HG03196 (cell line): ENCODE results near the gene ACOT7.
A peak's percentile ranks its signal among the peaks of the same experiment; 100 is the strongest.
"Not testable (repeated sequence)": the region's sequence is repeated elsewhere in the genome, so short reads cannot be mapped to it uniquely, and the experiment has no call there.

Experiments
- ATAC-seq: cut with Tn5 transposase; IDR thresholded peaks from one replicate; pipeline ENCODE4 v1.9.1; 2021; ENCODE audit not compliant: unreplicated experiment

Gene ACOT7

GRCh38 chr1:6401673-6402072 lies 8.1 kb upstream of the ACOT7 start:
- ATAC-seq: no peak

- no peak for ATAC-seq
Observed at GRCh38 chr1:6399294-6399693, 5.7 kb upstream of the ACOT7 start.

DNA sequence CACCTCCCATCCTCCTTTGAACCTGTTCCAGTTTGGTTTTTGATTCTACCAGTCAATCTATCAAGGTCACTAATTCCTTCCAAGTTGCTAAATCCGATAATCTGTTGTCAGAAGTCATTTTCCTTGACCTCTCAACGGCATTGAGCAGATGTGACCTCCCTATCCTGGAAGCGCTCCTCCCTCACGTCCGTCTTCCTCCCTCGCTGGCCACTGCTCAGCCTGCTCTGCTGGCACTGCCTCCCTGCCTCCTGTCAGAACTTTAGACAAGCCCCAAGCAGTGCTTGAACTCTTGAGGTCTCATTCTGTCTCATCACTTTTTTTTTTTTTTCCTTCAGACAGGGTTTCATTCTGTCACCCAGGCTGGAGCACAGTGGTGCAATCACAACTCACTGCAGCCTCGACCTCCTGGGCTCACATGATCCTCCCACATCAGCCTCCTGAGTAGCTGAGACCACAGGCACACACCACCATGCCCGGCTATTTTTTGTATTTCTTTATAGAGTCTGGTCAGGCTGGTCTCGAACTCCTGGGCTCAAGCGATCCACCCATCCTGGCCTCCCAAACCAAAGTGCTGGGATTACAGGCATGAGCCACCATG lies 4.4 kb upstream of the ACOT7 start:
- no peak for ATAC-seq

DNA sequence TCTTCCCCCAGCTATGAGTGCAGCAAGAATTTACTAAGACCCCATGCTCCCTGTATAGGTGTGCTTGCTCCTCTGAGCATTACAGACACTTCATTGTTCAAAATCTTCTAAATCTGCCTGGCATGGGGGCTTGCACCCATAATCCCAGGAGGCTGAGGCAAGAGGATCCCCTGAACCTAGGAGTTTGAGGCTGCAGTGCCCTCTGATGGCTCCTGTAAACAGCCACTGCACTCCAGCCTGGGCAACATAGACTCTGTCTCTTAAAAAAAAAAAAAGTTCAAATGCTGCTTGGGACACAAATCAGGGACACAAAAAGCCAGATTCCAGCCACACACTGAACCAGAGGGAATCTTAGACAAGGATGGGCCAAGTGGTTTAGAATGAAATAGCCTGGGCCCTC lies 3.4 kb upstream of the ACOT7 start:
- ATAC-seq: no peak

- ATAC-seq: not testable (repeated sequence)
Observed at GRCh38 chr1:6395781-6396244, 2.2 kb upstream of the ACOT7 start.

- ATAC-seq: not testable (repeated sequence)
Observed at GRCh38 chr1:6395130-6395529, 1.6 kb upstream of the ACOT7 start.

DNA sequence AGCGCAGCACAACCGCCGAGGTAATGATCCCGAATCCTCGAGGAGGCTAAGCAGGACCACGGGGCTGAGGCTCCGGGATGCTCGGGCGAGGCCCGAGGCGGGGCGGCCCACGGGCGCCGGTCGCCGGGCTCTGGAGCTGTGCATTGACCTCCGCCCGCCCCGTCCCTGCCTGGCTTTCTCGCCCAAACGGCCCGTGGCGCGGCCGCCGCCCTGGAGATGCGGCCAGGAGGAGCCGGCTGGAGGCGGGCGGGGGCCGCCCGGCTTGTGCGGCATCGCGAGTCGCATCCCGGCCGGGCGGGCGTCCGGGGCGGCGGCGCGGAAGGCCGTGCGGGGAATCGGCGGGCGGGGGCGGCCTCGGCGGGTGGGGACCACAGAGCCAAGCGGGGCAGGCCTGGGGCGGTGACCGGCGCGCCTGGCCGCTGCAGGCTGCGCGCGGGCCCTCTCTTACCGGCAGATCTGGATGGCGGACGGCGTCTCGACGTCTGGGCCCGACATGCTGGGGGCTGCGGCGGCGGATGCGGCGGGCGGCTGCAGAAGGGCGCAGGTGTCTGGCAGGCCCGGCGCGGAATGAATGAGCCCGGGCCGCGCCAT lies 663 bp downstream of the ACOT7 start:
- peak; percentile 11 for ATAC-seq

DNA sequence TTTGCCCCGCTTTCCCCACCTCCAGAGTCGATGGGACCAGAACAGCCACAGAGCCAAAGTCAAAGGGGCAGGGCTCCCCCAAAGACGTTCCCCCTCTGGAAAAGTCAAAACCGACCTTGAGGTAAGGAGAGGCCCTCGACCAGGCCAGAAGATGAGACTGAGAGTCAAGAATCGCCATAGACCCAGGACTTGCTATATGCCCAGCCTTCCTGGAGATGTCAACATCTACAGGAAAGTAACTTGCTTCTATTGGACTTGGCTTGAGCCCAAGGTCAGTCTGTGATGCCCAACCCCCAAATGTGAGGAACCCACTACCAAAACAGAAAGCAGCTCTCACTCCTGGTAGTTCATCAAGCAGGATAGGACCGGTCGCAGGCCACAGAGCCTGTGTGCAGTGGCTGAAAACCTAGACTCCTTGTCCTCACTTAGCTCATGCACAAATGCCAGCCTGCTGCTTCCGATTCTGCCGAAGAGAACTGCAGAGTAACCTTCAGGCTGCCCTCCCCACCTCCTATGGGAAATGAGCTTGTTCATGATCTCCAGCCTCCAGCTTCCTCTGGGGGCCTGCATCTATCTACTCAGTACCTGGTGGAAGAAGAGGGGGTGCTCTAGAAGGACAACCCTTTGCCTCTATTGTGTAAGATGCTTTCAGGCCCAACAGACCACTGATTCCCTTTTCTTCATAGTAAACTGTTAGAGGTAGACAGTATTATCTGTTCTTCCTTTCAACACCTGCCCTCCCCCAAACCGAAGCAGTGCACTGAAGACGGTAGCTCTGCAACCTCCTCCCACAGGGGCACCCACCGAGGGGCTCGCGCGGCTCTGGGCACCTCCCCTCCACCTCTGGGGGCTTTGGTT lies 1.4 kb downstream of the ACOT7 start:
- ATAC-seq: no peak

DNA sequence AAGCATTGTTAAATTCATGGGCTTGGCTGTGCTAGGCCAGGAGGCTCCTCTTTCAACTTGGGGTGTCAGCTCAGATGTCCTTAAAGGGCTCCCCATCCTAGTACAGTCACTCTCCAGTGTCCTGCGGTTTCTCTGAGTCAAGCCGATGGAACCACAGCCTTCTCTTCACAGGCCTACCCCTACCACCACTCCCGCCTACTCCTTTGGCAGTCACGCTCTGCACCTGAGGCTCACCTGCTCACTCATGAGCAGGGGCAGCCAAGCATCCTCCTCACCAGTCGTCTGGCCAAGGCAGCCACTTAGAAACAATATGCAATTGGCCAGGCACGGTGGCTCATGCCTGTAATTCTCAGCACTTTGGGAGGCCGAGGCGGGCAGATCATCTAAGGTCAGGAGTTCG lies 3.6 kb downstream of the ACOT7 start:
- no peak for ATAC-seq

GRCh38 chr1:6386371-6386949 lies 7.1 kb downstream of the ACOT7 start:
- ATAC-seq: no peak

- no peak for ATAC-seq
Observed at GRCh38 chr1:6385488-6386191, 7.9 kb downstream of the ACOT7 start.

DNA sequence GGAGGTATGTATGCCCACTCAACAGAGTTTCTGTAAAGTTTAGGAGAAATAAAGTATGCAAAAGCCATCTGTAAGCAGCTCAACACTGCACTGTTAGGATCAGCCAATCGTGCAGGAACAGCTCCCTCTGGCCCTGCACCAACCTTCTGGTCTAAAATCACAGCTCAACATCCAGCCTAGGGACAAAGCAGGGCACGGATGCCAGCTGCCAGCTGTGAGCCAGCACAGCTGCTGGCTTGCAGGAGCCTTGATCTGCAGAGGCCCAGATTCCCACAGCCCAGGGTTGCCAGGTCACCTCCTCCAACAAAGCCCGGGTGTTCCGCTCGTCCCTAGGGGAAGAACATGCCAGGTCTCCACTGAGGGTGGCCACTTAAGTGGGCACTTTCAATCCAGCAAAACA lies 8.6 kb downstream of the ACOT7 start:
- ATAC-seq: no peak

DNA sequence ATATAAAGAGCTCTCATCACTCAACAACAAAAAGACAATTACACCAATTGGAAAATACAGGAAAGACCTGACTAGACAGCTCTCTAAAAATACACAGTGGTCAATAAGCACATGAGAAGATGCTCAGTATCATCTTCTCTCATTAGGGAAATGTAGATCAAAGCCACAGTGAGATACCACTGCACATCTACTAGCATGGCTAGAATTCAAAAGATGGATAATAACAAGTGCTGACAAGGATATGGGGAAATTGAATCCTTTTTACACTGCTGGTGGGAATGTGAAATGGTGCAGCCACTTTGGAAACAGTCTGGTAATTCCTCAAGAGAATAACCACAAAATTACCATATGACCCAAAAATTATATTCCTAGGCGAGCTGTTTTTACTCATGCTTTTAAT lies 9.4 kb downstream of the ACOT7 start:
- ATAC-seq: no peak

- no peak for ATAC-seq
Observed at GRCh38 chr1:6380037-6380436, 13.5 kb downstream of the ACOT7 start.

- ATAC-seq: no peak
Observed at GRCh38 chr1:6378096-6378746, 15.3 kb downstream of the ACOT7 start.

- no peak for ATAC-seq
Observed at GRCh38 chr1:6373961-6374720, 19.4 kb downstream of the ACOT7 start.

DNA sequence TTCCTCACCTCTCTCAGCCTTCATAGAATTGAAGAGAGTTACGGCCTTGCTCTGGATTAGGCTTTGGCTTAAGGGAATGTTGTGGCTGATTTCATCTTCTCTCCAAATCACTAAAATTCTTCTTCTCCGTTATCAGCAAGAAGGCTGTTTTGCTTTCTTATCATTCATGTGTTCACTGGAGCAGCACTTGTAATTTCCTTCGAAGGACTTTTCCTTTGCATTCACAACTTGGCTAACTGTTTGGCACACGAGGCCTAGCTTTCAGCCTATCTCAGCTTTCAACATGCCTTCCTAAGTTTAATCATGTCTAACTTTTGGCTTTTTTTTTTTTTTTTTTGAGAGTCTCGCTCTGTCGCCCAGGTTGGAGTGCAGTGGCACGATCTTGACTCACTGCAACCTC lies 21.3 kb downstream of the ACOT7 start:
- not testable (repeated sequence) for ATAC-seq

GRCh38 chr1:6370006-6370405 lies 23.6 kb downstream of the ACOT7 start:
- no peak for ATAC-seq

DNA sequence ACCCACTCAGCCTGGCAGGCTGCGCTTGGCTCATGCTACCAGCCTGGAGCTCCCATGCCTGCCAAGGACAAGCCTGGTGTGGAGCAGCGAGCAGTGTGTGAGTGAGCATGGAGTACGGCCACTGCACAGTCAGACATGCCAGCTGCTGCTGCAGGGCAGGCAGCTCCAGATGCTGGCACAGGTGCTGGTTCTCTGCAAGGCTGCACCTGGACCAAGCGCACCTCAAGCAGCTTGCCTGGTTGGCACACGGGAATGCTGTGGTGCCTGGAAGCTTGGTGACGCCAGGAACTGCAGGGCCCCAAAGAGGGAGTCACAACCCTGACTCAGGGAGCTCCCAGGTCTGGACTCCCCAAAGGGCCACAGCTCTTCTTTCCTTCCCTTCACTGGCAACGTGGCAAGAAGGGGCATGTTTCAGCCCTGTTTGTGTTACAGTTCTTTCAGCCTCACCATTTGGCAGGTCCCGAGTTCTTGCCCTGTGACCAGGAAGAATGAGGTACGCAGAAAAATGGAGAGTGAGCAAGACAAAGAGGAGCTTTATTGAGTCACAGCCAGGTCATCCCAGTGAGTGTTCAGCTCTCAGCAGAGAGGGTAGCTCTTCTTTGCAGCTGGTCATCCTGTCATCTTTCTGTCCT lies 26.1 kb downstream of the ACOT7 start:
- ATAC-seq: no peak
